GM23338 (cell line): ENCODE results near the gene SCO1. TPM values are rescaled to one million over a fixed set of nuclear protein-coding genes. Genes with fewer than 3 reads are reported as not detected.

Experiments used
- ATAC-seq: fragments of 200-7000 bp; cut with Tn5 transposase; 3 replicates; pipeline ENCODE4 v1.9.1; 2020
- DNase-seq: peaks from one replicate; pipeline ENCODE4 v3.0.0-alpha.2; 2015; ENCODE audit warnings: low spot score
- H2AFZ ChIP-seq: fragments of 200-600 bp; sonication (generic); 2 replicates; pipeline ENCODE4 v1.8.0; 2016; ENCODE audit warnings: antibody characterized with exemption, mild to moderate bottlenecking, moderate library complexity
- H3F3A ChIP-seq: fragments of 200-600 bp; sonication (generic); replicated peaks from 2 replicates; pipeline ENCODE4 v1.8.0; 2017; ENCODE audit warnings: antibody characterized with exemption, mixed run types, low read depth
- H3K27ac ChIP-seq: fragments of 200-600 bp; sonication (generic); 2 replicates; pipeline ENCODE4 v1.6.1; 2016; ENCODE audit warnings: low read depth
- H3K27me3 ChIP-seq: fragments of 200-600 bp; sonication (generic); 2 replicates; pipeline ENCODE4 v1.8.0; 2016; ENCODE audit warnings: mild to moderate bottlenecking, mixed run types, moderate library complexity; ENCODE audit not compliant: insufficient read depth
- H3K36me3 ChIP-seq: fragments of 200-600 bp; sonication (generic); 2 replicates; pipeline ENCODE4 v1.8.0; 2016; ENCODE audit warnings: mild to moderate bottlenecking; ENCODE audit not compliant: insufficient read depth
- H3K4me1 ChIP-seq: fragments of 200-600 bp; sonication (generic); 2 replicates; pipeline ENCODE4 v1.8.0; 2016; ENCODE audit warnings: mild to moderate bottlenecking, moderate library complexity; ENCODE audit not compliant: insufficient read depth
- H3K4me2 ChIP-seq: fragments of 200-600 bp; sonication (generic); 2 replicates; pipeline ENCODE4 v1.7.1; 2017; ENCODE audit warnings: mixed run types
- H3K4me3 ChIP-seq: fragments of 200-600 bp; sonication (generic); 2 replicates; pipeline ENCODE4 v1.6.1; 2016; ENCODE audit warnings: mixed run types
- H3K79me2 ChIP-seq: fragments of 200-600 bp; sonication (generic); replicated peaks from 2 replicates; pipeline ENCODE4 v1.8.0; 2017; ENCODE audit warnings: mild to moderate bottlenecking; ENCODE audit not compliant: insufficient read depth
- H3K9me2 ChIP-seq: fragments of 200-600 bp; sonication (generic); 2 replicates; pipeline ENCODE4 v1.8.0; 2017; ENCODE audit not compliant: insufficient read depth
- H4K20me1 ChIP-seq: fragments of 200-600 bp; sonication (generic); replicated peaks from 2 replicates; pipeline ENCODE4 v1.8.0; 2017; ENCODE audit warnings: mild to moderate bottlenecking; ENCODE audit not compliant: insufficient read depth
- H3K27ac Mint-ChIP-seq: 2 replicates; pipeline ENCODE4 v1.8.0; 2020; ENCODE audit warnings: inconsistent platforms, mild to moderate bottlenecking, moderate library complexity, mixed read lengths
- H3K27me3 Mint-ChIP-seq: 3 replicates; pipeline ENCODE4 v1.8.0; 2022; ENCODE audit warnings: low read depth, mild to moderate bottlenecking, moderate library complexity, mixed read lengths, inconsistent platforms; ENCODE audit not compliant: insufficient read depth, poor library complexity
- H3K36me3 Mint-ChIP-seq: 3 replicates; pipeline ENCODE4 v1.8.0; 2021; ENCODE audit warnings: low read depth, mild to moderate bottlenecking, inconsistent platforms, moderate library complexity, mixed read lengths
- H3K4me1 Mint-ChIP-seq: 3 replicates; pipeline ENCODE4 v1.8.0; 2020; ENCODE audit warnings: mild to moderate bottlenecking, inconsistent platforms, mixed read lengths
- H3K4me3 Mint-ChIP-seq: 3 replicates; pipeline ENCODE4 v1.8.0; 2021; ENCODE audit warnings: moderate library complexity, mild to moderate bottlenecking, inconsistent platforms, mixed read lengths
- H3K9me3 Mint-ChIP-seq: 3 replicates; pipeline ENCODE4 v1.8.0; 2020; ENCODE audit warnings: moderate library complexity, mild to moderate bottlenecking, inconsistent platforms, mixed read lengths
- CREB1 ChIP-seq: fragments of 250-450 bp; sonication (Bioruptor Pico); IDR thresholded peaks from 2 replicates; pipeline ENCODE4 v1.5.0; 2020; ENCODE audit warnings: low read depth, mild to moderate bottlenecking, moderate library complexity
- EZH2 ChIP-seq: fragments of 200-600 bp; sonication (generic); IDR thresholded peaks from one replicate; pipeline ENCODE4 v1.8.0; 2017; ENCODE audit warnings: antibody characterized with exemption, mild to moderate bottlenecking, low read depth; ENCODE audit not compliant: unreplicated experiment
- EZH2phosphoT487 ChIP-seq: fragments of 200-600 bp; sonication (generic); IDR thresholded peaks from one replicate; pipeline ENCODE4 v1.8.1; 2018; ENCODE audit warnings: antibody characterized with exemption; ENCODE audit not compliant: unreplicated experiment
- JUNB ChIP-seq: IDR thresholded peaks from one replicate; pipeline ENCODE4 v1.6.1; 2016; ENCODE audit warnings: antibody characterized with exemption; ENCODE audit not compliant: unreplicated experiment
- NANOG ChIP-seq: IDR thresholded peaks from 2 replicates; pipeline ENCODE4 v1.6.1; 2016; ENCODE audit warnings: antibody characterized with exemption, borderline replicate concordance
- STAT1 ChIP-seq: IDR thresholded peaks from one replicate; pipeline ENCODE4 v1.6.1; 2016; ENCODE audit warnings: antibody characterized with exemption; ENCODE audit not compliant: unreplicated experiment
- ZNF114 ChIP-seq: fragments of 250-450 bp; sonication (Bioruptor Pico); IDR thresholded peaks from 2 replicates; pipeline ENCODE4 v1.5.0; 2020; ENCODE audit warnings: mild to moderate bottlenecking, moderate library complexity
- ZNF331 ChIP-seq: fragments of 250-450 bp; sonication (Bioruptor Pico); IDR thresholded peaks from 2 replicates; pipeline ENCODE4 v1.5.0; 2020; ENCODE audit warnings: low read depth, mild to moderate bottlenecking, moderate library complexity
- polyA plus RNA-seq: library from polyadenylated mRNA; unstranded; fragments of >200 nt; fragmentation: Nextera tagmentation; extraction: Ambion mirVana; gene quantifications from 2 replicates; pipeline ENCODE4 v1.2.1, GENCODE V29; 2016
- total RNA-seq: library from RNA; depleted of rRNA; stranded (reverse); fragments of >200 nt; shearing (Covaris generic); gene quantifications from 2 replicates; pipeline ENCODE4 v1.2.3, GENCODE V29; 2014
- TF ChIP-seq, protein P1 (sequence below): IDR thresholded peaks from 2 replicates; pipeline ENCODE4 v1.6.1; 2016; ENCODE audit warnings: antibody characterized with exemption
- TF ChIP-seq, protein P2 (sequence below): IDR thresholded peaks from one replicate; pipeline ENCODE4 v1.6.1; 2018; ENCODE audit warnings: antibody characterized with exemption; ENCODE audit not compliant: unreplicated experiment
- TF ChIP-seq, protein P3 (sequence below): fragments of 250-450 bp; sonication (Bioruptor Pico); IDR thresholded peaks from 2 replicates; pipeline ENCODE4 v1.5.0; 2020; ENCODE audit warnings: mild to moderate bottlenecking, moderate library complexity

Gene SCO1
- total and polyA plus RNA-seq, 2 experiments from 2014 or later: 43.9 to 72.5 TPM

DNA sequence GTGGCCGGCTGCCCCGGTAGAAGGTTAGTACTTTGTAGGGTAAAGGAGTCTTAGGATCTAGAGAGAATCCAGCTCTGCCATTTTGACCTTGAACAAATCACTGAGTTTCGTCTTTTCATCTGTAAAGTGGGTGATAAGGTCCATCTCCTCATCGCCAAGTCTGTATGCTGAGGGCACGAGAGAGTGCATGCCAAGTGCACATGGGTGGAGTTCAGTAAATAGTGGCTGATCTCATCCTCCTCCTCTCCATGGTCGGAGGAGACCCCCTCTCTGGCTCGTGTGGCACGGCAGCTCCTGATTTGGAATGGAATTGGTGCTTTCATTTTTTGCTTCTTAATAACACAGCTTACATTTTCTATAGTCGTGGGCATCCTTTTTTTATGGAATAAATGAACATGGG lies 70.9 kb downstream of the SCO1 start:
- H3K4me2 ChIP-seq: no peak overlapping the region
- no peaks in the 10 kb centered on the region for H4K20me1 ChIP-seq
- H3K4me3 Mint-ChIP-seq: no peak overlapping the region
- no peaks in the 10 kb centered on the region for H3K9me3 Mint-ChIP-seq
- no peaks in the 10 kb centered on the region for H3K27me3 Mint-ChIP-seq
- ATAC-seq: no peak
- peaks cover 9% of the 10 kb centered on the region; the same call in 2 of the 3 replicates for H3K36me3 Mint-ChIP-seq
- H2AFZ ChIP-seq: no peak overlapping the region
- H3K79me2 ChIP-seq: no peaks in the 10 kb centered on the region
- H3K4me3 ChIP-seq: no peak overlapping the region
- H3K4me1 Mint-ChIP-seq: no peaks in the 10 kb centered on the region
- no peak overlapping the region for H3K27ac Mint-ChIP-seq
- H3K9me2 ChIP-seq: 0 out of 2 replicates have a peak, but pooled peaks cover 5% of the 10 kb centered on the region
- no peaks in the 10 kb centered on the region for H3K27me3 ChIP-seq
- DNase-seq: no peak
- H3F3A ChIP-seq: no peaks in the 10 kb centered on the region
- 0 out of 2 replicates have a peak, but pooled peaks cover 5% of the 10 kb centered on the region for H3K36me3 ChIP-seq
- TF ChIP-seq STAT1 (no peak), NANOG (no peak), EZH2phosphoT487 (no peak), ZNF331 (no peak)
- TF ChIP-seq, protein P1, sequence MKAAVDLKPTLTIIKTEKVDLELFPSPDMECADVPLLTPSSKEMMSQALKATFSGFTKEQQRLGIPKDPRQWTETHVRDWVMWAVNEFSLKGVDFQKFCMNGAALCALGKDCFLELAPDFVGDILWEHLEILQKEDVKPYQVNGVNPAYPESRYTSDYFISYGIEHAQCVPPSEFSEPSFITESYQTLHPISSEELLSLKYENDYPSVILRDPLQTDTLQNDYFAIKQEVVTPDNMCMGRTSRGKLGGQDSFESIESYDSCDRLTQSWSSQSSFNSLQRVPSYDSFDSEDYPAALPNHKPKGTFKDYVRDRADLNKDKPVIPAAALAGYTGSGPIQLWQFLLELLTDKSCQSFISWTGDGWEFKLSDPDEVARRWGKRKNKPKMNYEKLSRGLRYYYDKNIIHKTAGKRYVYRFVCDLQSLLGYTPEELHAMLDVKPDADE: no peak
- no peak overlapping the region for H3K27ac ChIP-seq
- H3K4me1 ChIP-seq: no peaks in the 10 kb centered on the region

DNA sequence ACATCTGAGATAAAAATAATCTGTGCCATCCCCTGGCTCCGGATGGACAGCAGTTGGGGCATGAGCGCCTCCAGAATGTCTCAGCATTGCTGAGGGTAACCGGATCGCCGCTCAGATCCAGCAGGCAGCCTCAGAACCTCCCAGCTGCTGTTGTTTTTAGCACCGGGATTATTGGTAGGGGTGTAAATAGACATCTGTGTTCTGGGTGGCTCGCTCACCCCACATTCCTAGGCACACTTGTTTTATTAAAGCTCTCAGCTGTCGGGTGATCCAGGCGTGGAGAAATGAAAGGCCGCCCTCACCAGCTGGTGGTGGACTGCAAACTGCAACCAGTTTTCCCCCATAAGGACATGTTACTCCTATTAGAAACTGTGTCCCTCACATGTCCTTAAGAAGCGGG lies 72.4 kb downstream of the SCO1 start:
- 0 out of 2 replicates have a peak, but pooled peaks cover 5% of the 10 kb centered on the region for H3K36me3 ChIP-seq
- no peaks in the 10 kb centered on the region for H3K79me2 ChIP-seq
- Mint-ChIP-seq H3K9me3 (no peaks in the 10 kb centered on the region), H3K4me3 (no peak overlapping the region), H3K36me3 (peaks cover 9% of the 10 kb centered on the region; the same call in 2 of the 3 replicates), H3K27me3 (no peaks in the 10 kb centered on the region), H3K27ac (no peak overlapping the region), H3K4me1 (no peaks in the 10 kb centered on the region)
- no peaks in the 10 kb centered on the region for H3F3A ChIP-seq
- ATAC-seq (no peak), DNase-seq (no peak)
- no peak overlapping the region for H3K4me2 ChIP-seq
- no peaks in the 10 kb centered on the region for H3K27me3 ChIP-seq
- H3K9me2 ChIP-seq: 0 out of 2 replicates have a peak, but pooled peaks cover 5% of the 10 kb centered on the region
- H2AFZ ChIP-seq: no peak overlapping the region
- no peaks in the 10 kb centered on the region for H3K4me1 ChIP-seq
- H3K27ac ChIP-seq: no peak overlapping the region
- H4K20me1 ChIP-seq: no peaks in the 10 kb centered on the region
- no peak overlapping the region for H3K4me3 ChIP-seq
- TF ChIP-seq ZNF331: no peak
- TF ChIP-seq ZNF114 (CRISPR knock-in tag): no peak
- TF ChIP-seq, protein P2, sequence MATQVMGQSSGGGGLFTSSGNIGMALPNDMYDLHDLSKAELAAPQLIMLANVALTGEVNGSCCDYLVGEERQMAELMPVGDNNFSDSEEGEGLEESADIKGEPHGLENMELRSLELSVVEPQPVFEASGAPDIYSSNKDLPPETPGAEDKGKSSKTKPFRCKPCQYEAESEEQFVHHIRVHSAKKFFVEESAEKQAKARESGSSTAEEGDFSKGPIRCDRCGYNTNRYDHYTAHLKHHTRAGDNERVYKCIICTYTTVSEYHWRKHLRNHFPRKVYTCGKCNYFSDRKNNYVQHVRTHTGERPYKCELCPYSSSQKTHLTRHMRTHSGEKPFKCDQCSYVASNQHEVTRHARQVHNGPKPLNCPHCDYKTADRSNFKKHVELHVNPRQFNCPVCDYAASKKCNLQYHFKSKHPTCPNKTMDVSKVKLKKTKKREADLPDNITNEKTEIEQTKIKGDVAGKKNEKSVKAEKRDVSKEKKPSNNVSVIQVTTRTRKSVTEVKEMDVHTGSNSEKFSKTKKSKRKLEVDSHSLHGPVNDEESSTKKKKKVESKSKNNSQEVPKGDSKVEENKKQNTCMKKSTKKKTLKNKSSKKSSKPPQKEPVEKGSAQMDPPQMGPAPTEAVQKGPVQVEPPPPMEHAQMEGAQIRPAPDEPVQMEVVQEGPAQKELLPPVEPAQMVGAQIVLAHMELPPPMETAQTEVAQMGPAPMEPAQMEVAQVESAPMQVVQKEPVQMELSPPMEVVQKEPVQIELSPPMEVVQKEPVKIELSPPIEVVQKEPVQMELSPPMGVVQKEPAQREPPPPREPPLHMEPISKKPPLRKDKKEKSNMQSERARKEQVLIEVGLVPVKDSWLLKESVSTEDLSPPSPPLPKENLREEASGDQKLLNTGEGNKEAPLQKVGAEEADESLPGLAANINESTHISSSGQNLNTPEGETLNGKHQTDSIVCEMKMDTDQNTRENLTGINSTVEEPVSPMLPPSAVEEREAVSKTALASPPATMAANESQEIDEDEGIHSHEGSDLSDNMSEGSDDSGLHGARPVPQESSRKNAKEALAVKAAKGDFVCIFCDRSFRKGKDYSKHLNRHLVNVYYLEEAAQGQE: no peak
- TF ChIP-seq STAT1: no peak
- TF ChIP-seq, protein P3, sequence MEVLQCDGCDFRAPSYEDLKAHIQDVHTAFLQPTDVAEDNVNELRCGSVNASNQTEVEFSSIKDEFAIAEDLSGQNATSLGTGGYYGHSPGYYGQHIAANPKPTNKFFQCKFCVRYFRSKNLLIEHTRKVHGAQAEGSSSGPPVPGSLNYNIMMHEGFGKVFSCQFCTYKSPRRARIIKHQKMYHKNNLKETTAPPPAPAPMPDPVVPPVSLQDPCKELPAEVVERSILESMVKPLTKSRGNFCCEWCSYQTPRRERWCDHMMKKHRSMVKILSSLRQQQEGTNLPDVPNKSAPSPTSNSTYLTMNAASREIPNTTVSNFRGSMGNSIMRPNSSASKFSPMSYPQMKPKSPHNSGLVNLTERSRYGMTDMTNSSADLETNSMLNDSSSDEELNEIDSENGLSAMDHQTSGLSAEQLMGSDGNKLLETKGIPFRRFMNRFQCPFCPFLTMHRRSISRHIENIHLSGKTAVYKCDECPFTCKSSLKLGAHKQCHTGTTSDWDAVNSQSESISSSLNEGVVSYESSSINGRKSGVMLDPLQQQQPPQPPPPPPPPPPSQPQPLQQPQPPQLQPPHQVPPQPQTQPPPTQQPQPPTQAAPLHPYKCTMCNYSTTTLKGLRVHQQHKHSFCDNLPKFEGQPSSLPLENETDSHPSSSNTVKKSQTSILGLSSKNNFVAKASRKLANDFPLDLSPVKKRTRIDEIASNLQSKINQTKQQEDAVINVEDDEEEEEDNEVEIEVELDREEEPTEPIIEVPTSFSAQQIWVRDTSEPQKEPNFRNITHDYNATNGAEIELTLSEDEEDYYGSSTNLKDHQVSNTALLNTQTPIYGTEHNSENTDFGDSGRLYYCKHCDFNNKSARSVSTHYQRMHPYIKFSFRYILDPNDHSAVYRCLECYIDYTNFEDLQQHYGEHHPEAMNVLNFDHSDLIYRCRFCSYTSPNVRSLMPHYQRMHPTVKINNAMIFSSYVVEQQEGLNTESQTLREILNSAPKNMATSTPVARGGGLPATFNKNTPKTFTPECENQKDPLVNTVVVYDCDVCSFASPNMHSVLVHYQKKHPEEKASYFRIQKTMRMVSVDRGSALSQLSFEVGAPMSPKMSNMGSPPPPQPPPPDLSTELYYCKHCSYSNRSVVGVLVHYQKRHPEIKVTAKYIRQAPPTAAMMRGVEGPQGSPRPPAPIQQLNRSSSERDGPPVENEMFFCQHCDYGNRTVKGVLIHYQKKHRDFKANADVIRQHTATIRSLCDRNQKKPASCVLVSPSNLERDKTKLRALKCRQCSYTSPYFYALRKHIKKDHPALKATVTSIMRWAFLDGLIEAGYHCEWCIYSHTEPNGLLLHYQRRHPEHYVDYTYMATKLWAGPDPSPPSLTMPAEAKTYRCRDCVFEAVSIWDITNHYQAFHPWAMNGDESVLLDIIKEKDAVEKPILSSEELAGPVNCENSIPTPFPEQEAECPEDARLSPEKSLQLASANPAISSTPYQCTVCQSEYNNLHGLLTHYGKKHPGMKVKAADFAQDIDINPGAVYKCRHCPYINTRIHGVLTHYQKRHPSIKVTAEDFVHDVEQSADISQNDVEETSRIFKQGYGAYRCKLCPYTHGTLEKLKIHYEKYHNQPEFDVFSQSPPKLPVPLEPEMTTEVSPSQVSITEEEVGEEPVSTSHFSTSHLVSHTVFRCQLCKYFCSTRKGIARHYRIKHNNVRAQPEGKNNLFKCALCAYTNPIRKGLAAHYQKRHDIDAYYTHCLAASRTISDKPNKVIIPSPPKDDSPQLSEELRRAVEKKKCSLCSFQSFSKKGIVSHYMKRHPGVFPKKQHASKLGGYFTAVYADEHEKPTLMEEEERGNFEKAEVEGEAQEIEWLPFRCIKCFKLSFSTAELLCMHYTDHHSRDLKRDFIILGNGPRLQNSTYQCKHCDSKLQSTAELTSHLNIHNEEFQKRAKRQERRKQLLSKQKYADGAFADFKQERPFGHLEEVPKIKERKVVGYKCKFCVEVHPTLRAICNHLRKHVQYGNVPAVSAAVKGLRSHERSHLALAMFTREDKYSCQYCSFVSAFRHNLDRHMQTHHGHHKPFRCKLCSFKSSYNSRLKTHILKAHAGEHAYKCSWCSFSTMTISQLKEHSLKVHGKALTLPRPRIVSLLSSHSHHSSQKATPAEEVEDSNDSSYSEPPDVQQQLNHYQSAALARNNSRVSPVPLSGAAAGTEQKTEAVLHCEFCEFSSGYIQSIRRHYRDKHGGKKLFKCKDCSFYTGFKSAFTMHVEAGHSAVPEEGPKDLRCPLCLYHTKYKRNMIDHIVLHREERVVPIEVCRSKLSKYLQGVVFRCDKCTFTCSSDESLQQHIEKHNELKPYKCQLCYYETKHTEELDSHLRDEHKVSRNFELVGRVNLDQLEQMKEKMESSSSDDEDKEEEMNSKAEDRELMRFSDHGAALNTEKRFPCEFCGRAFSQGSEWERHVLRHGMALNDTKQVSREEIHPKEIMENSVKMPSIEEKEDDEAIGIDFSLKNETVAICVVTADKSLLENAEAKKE: no peak
- TF ChIP-seq EZH2: no peak
- no peak for TF ChIP-seq JUNB
- TF ChIP-seq EZH2phosphoT487: no peak
- no peak for TF ChIP-seq CREB1 (CRISPR knock-in tag)
